ENCODE data around the gene TMC1.

DNA sequence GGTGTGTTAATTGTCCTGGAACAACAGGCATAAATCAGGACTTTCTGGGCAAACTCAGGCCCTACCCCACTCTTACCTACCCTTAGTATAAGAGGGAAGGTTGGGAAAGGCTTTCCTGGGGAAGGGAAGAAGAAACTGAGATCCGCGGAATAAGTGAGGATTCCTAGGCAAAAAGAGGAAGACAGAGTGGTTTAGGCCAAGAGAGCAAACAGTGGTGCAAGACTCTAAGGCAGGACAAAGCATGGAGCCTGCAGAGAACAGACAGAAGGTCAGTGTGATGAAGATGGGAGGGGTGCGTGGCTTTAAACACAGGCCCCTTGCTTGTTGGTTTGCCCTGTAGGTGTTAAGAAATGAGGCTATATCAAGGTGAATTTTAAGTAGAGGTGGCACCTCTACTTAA lies 69.4 kb downstream of the TMC1 start:
- no peak for TF ChIP-seq POLR2A (IDR thresholded peaks at IDR 0.05; ENCODE audit: low read depth, low read length)
- no peak for TF ChIP-seq GABPA (IDR thresholded peaks at IDR 0.05; ENCODE audit: low read depth)
- TF ChIP-seq, protein P1, sequence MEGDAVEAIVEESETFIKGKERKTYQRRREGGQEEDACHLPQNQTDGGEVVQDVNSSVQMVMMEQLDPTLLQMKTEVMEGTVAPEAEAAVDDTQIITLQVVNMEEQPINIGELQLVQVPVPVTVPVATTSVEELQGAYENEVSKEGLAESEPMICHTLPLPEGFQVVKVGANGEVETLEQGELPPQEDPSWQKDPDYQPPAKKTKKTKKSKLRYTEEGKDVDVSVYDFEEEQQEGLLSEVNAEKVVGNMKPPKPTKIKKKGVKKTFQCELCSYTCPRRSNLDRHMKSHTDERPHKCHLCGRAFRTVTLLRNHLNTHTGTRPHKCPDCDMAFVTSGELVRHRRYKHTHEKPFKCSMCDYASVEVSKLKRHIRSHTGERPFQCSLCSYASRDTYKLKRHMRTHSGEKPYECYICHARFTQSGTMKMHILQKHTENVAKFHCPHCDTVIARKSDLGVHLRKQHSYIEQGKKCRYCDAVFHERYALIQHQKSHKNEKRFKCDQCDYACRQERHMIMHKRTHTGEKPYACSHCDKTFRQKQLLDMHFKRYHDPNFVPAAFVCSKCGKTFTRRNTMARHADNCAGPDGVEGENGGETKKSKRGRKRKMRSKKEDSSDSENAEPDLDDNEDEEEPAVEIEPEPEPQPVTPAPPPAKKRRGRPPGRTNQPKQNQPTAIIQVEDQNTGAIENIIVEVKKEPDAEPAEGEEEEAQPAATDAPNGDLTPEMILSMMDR (IDR thresholded peaks at IDR 0.05 in 2 of 3, conservative IDR thresholded peaks at IDR 0.05 in 1 of 3; ENCODE audit: control insufficient read depth in 2 of 3, extremely low read depth in 1 of 3, insufficient read depth in 1 of 3, low read depth in 3 of 3, low read length in 3 of 3) = no peak
- TF ChIP-seq SP1 (IDR thresholded peaks at IDR 0.05; ENCODE audit: low read depth, low read length) = no peak
- TF ChIP-seq ZNF207 (IDR thresholded peaks at IDR 0.05; ENCODE audit: borderline replicate concordance) = no peak
- no peak for TF ChIP-seq ZZZ3 (IDR thresholded peaks at IDR 0.05; ENCODE audit: control insufficient read depth, insufficient read length, low read depth)

Data from GM12878 (cell line).